OCI-LY7 (cell line): ENCODE data around the gene SMARCAD1. TPM values are rescaled to one million over a fixed set of nuclear protein-coding genes. Genes with fewer than 3 reads are reported as not detected.

Experiments
- BruUV-seq: library from RNA; stranded (reverse); fragments of 400-500 nt; replicated peaks from 2 replicates; lab custom pipeline; 2021; lab: Mats Ljungman, UMichigan
- CTCF ChIA-PET: fragments of 300-600 bp; sonication (Branson Sonifier 250); formaldehyde crosslinking; loops from one replicate; lab custom pipeline; 2022; ENCODE audit warnings: antibody characterized with exemption; ENCODE audit not compliant: unreplicated experiment; lab: Charles Lee
- POLR2A ChIA-PET: fragments of 300-600 bp; sonication (Branson Sonifier 250); formaldehyde crosslinking; loops from one replicate; lab custom pipeline; 2022; ENCODE audit warnings: antibody characterized with exemption; lab: Charles Lee
- DNase-seq: peaks from one replicate; pipeline ENCODE4 v3.0.0-alpha.2; 2015; ENCODE audit warnings: low spot score
- H2AFZ ChIP-seq: fragments of 200-600 bp; sonication (generic), shearing (Covaris generic); 2 replicates; pipeline ENCODE4 v1.6.1; 2014; ENCODE audit warnings: mild to moderate bottlenecking, antibody characterized with exemption, low read length, moderate library complexity
- H3K27ac ChIP-seq: fragments of 200-600 bp; sonication (generic); 2 replicates; pipeline ENCODE4 v1.5.1; 2014; ENCODE audit warnings: mixed run types, low read depth, mild to moderate bottlenecking, moderate library complexity, low read length, inconsistent platforms; ENCODE audit not compliant: poor library complexity, severe bottlenecking
- H3K36me3 ChIP-seq: fragments of 200-600 bp; sonication (generic); 2 replicates; pipeline ENCODE4 v1.6.1; 2014; ENCODE audit warnings: mild to moderate bottlenecking, antibody characterized with exemption, low read length, moderate library complexity, mixed read lengths; ENCODE audit not compliant: insufficient read depth
- H3K4me1 ChIP-seq: fragments of 200-600 bp; sonication (generic); 2 replicates; pipeline ENCODE4 v1.5.1; 2014; ENCODE audit warnings: mild to moderate bottlenecking, low read length; ENCODE audit not compliant: insufficient read depth, poor library complexity, severe bottlenecking
- H3K4me2 ChIP-seq: fragments of 200-600 bp; sonication (generic); 2 replicates; pipeline ENCODE4 v1.6.1; 2014; ENCODE audit warnings: mild to moderate bottlenecking, low read length
- H3K4me3 ChIP-seq: fragments of 200-600 bp; sonication (generic); 2 replicates; pipeline ENCODE4 v1.5.1; 2014; ENCODE audit warnings: mild to moderate bottlenecking, low read depth, low read length; ENCODE audit not compliant: poor library complexity, severe bottlenecking
- H3K79me2 ChIP-seq: fragments of 200-600 bp; sonication (generic); 2 replicates; pipeline ENCODE4 v1.6.1; 2016; ENCODE audit warnings: low read depth, mild to moderate bottlenecking, low read length, moderate library complexity, mixed read lengths; ENCODE audit not compliant: insufficient read depth
- H3K9me2 ChIP-seq: fragments of 200-600 bp; sonication (generic); 2 replicates; pipeline ENCODE4 v1.6.1; 2016; ENCODE audit warnings: mild to moderate bottlenecking, low read length, mixed read lengths; ENCODE audit not compliant: insufficient read depth
- H3K9me3 ChIP-seq: fragments of 200-600 bp; sonication (generic); 2 replicates; pipeline ENCODE4 v1.6.1; 2014; ENCODE audit warnings: mild to moderate bottlenecking, mixed run types, low read length, mixed read lengths
- H4K20me1 ChIP-seq: fragments of 200-600 bp; sonication (generic); 2 replicates; pipeline ENCODE4 v1.6.1; 2014; ENCODE audit warnings: mild to moderate bottlenecking, antibody characterized with exemption, low read length, moderate library complexity, mixed read lengths; ENCODE audit not compliant: insufficient read depth
- CTCF ChIP-seq: fragments of 200-600 bp; sonication (generic); conservative IDR thresholded peaks from 2 replicates; pipeline ENCODE4 v1.5.1; 2014; ENCODE audit warnings: mild to moderate bottlenecking, antibody characterized with exemption, low read length, moderate library complexity, mixed read lengths
- EZH2phosphoT487 ChIP-seq: fragments of 200-600 bp; sonication (generic); IDR thresholded peaks from 2 replicates; pipeline ENCODE4 v1.6.1; 2018; ENCODE audit warnings: low read depth, borderline replicate concordance, mild to moderate bottlenecking, mixed run types, antibody characterized with exemption, low read length, moderate library complexity, mixed read lengths
- intact Hi-C: fragments of 100-400 bp; cut with micrococcal nuclease; formaldehyde crosslinking; loops from one replicate; pipeline ENCODE4 v1.10.0; 2022; ENCODE audit not compliant: unreplicated experiment
- total RNA-seq, 2 experiments: library from RNA; depleted of rRNA in 1 of 2; stranded (reverse); fragments of >200 nt in 1 of 2; shearing (Covaris generic) in 1 of 2; gene quantifications; 2 replicates each; pipeline ENCODE4 v1.2.3, GENCODE V29; 2014 to 2022

SMARCAD1 gene
- total RNA-seq, 2 experiments from 2014 or later: 29.9 to 47.5 TPM

- ChIA-PET CTCF (no interaction called here), POLR2A (interaction anchor here (0.7 to 0.8 kb wide), 2 partner anchors 24 to 39 kb away, joined by 3 to 4 read pairs; no protein-coding TSS in a partner anchor)
- Histone ChIP-seq H4K20me1 (no peaks in the 10 kb centered on the region), H3K36me3 (peaks cover 86% of the 10 kb centered on the region), H2AFZ (no peak overlapping the region), H3K4me3 (no peak overlapping the region), H3K27ac (no peak overlapping the region), H3K4me1 (peaks cover 15% of the 10 kb centered on the region), H3K9me2 (no peaks in the 10 kb centered on the region), H3K4me2 (no peak overlapping the region), H3K79me2 (peaks cover 69% of the 10 kb centered on the region), H3K9me3 (no peaks in the 10 kb centered on the region)
- intact Hi-C loops: no loop called here
- no TSS peak for BruUV-seq
- DNase-seq: no peak
- TF ChIP-seq EZH2phosphoT487: no peak
- no peak for TF ChIP-seq CTCF
Observed at GRCh38 chr4:94211861-94212260, 4.2 kb downstream of the SMARCAD1 start.

- H3K36me3 ChIP-seq: peaks cover 98% of the 10 kb centered on the region
- intact Hi-C loops: no loop called here
- H4K20me1 ChIP-seq: no peaks in the 10 kb centered on the region
- no peak overlapping the region for H3K4me3 ChIP-seq
- H3K4me2 ChIP-seq: no peak overlapping the region
- no peak overlapping the region for H2AFZ ChIP-seq
- H3K9me2 ChIP-seq: no peaks in the 10 kb centered on the region
- H3K27ac ChIP-seq: no peak overlapping the region
- POLR2A ChIA-PET: interaction anchor here (1.0 kb wide), 1 partner anchor 8 kb away, joined by 8 read pairs; no protein-coding TSS in a partner anchor
- DNase-seq: no peak
- CTCF ChIA-PET: no interaction called here
- peaks cover under 1% of the 10 kb centered on the region for H3K4me1 ChIP-seq
- no TSS peak for BruUV-seq
- TF ChIP-seq EZH2phosphoT487: no peak
- no peak for TF ChIP-seq CTCF
- H3K79me2 ChIP-seq: peaks cover 76% of the 10 kb centered on the region
- no peaks in the 10 kb centered on the region for H3K9me3 ChIP-seq
Observed at GRCh38 chr4:94214703-94215319, 7.1 kb downstream of the SMARCAD1 start.

GRCh38 chr4:94216394-94216793 lies 8.7 kb downstream of the SMARCAD1 start:
- DNase-seq: no peak
- H3K4me2 ChIP-seq: no peak overlapping the region
- TF ChIP-seq CTCF: no peak
- TF ChIP-seq EZH2phosphoT487: no peak
- H3K79me2 ChIP-seq: peaks cover 75% of the 10 kb centered on the region
- intact Hi-C loops: no loop called here
- no peaks in the 10 kb centered on the region for H4K20me1 ChIP-seq
- no peaks in the 10 kb centered on the region for H3K4me1 ChIP-seq
- POLR2A ChIA-PET: no interaction called here
- H3K36me3 ChIP-seq: peaks cover 98% of the 10 kb centered on the region
- H3K9me2 ChIP-seq: no peaks in the 10 kb centered on the region
- no peak overlapping the region for H3K4me3 ChIP-seq
- no TSS peak for BruUV-seq
- H3K9me3 ChIP-seq: no peaks in the 10 kb centered on the region
- no peak overlapping the region for H3K27ac ChIP-seq
- H2AFZ ChIP-seq: no peak overlapping the region
- CTCF ChIA-PET: no interaction called here
